IMR-90 (cell line): ENCODE data around the gene MRGPRF. TPM values are rescaled to one million over a fixed set of nuclear protein-coding genes. Genes with fewer than 3 reads are reported as not detected.

ENCODE experiments used
- ATAC-seq: fragments of 200-7000 bp; cut with Tn5 transposase; 2 replicates; pipeline ENCODE4 v1.9.1; 2020; ENCODE audit warnings: low read depth, mild to moderate bottlenecking, moderate library complexity
- BruUV-seq: library from RNA; stranded (reverse); fragments of 400-500 nt; replicated peaks from 2 replicates; lab custom pipeline; 2021; lab: Mats Ljungman, UMichigan
- CTCF ChIA-PET: fragments of 300-600 bp; formaldehyde crosslinking; extraction: SDS; loops from one replicate; lab custom pipeline; 2021; ENCODE audit warnings: antibody characterized with exemption; lab: Yijun Ruan, JAX
- POLR2A ChIA-PET: fragments of 300-600 bp; sonication (Branson Sonifier 250); formaldehyde crosslinking; loops from one replicate; lab custom pipeline; 2022; ENCODE audit warnings: antibody characterized with exemption; ENCODE audit not compliant: unreplicated experiment; lab: Charles Lee
- DNase-seq: peaks from one replicate; pipeline ENCODE4 v3.0.0; 2013
- H2AFZ ChIP-seq: replicated peaks from 2 replicates; pipeline ENCODE3; 2013; ENCODE audit warnings: low read length, mild to moderate bottlenecking; ENCODE audit not compliant: poor library complexity
- H2AK5ac ChIP-seq: 2 replicates; pipeline ENCODE4 v1.6.1; 2013; ENCODE audit warnings: low read depth, low read length, inconsistent platforms
- H2AK9ac ChIP-seq: replicated peaks from 2 replicates; pipeline ENCODE3; 2013; ENCODE audit warnings: mild to moderate bottlenecking, low read depth, low read length, moderate library complexity; ENCODE audit not compliant: poor library complexity
- H2BK120ac ChIP-seq: 2 replicates; pipeline ENCODE4 v1.6.1; 2013; ENCODE audit warnings: low read depth, low read length, inconsistent platforms
- H2BK15ac ChIP-seq: 3 replicates; pipeline ENCODE4 v1.6.1; 2013; ENCODE audit warnings: low read depth, low read length, inconsistent platforms
- H2BK20ac ChIP-seq: 2 replicates; pipeline ENCODE4 v1.6.1; 2013; ENCODE audit warnings: low read depth, mild to moderate bottlenecking, inconsistent platforms, low read length, moderate library complexity
- H2BK5ac ChIP-seq: 2 replicates; pipeline ENCODE4 v1.6.1; 2013; ENCODE audit warnings: mild to moderate bottlenecking, low read depth, low read length, inconsistent platforms; ENCODE audit not compliant: poor library complexity, severe bottlenecking
- H3K14ac ChIP-seq: replicated peaks from 2 replicates; pipeline ENCODE4 v1.6.1; 2013; ENCODE audit warnings: low read depth, low read length, inconsistent platforms
- H3K18ac ChIP-seq: 2 replicates; pipeline ENCODE4 v1.6.1; 2013; ENCODE audit warnings: low read depth, low read length, control low read depth
- H3K23ac ChIP-seq: 2 replicates; pipeline ENCODE4 v1.6.1; 2013; ENCODE audit warnings: low read depth, low read length, inconsistent platforms
- H3K27ac ChIP-seq: 2 replicates; pipeline ENCODE4 v1.5.1; 2013; ENCODE audit warnings: mild to moderate bottlenecking, control low read depth, low read length; ENCODE audit not compliant: insufficient read depth
- H3K27me3 ChIP-seq: 2 replicates; pipeline ENCODE4 v1.6.1; 2013; ENCODE audit warnings: low read length; ENCODE audit not compliant: control insufficient read depth, insufficient read depth
- H3K36me3 ChIP-seq: 2 replicates; pipeline ENCODE4 v1.6.1; 2013; ENCODE audit warnings: low read length, mixed read lengths; ENCODE audit not compliant: control insufficient read depth, insufficient read depth
- H3K4ac ChIP-seq: 2 replicates; pipeline ENCODE4 v1.6.1; 2013; ENCODE audit warnings: low read depth, low read length, inconsistent platforms
- H3K4me1 ChIP-seq: 2 replicates; pipeline ENCODE4 v1.6.1; 2013; ENCODE audit warnings: low read length, mixed read lengths; ENCODE audit not compliant: control insufficient read depth, insufficient read depth
- H3K4me2 ChIP-seq: 2 replicates; pipeline ENCODE4 v1.6.1; 2013; ENCODE audit warnings: low read depth, mild to moderate bottlenecking, control low read depth, low read length, moderate library complexity
- H3K4me3 ChIP-seq: 2 replicates; pipeline ENCODE4 v1.5.1; 2013; ENCODE audit warnings: low read depth, mild to moderate bottlenecking, control low read depth, low read length, moderate library complexity; ENCODE audit not compliant: insufficient read depth
- H3K56ac ChIP-seq: 2 replicates; pipeline ENCODE4 v1.6.1; 2013; ENCODE audit warnings: low read length, inconsistent platforms; ENCODE audit not compliant: insufficient read depth; ENCODE audit errors: extremely low read depth
- H3K79me1 ChIP-seq, 2 experiments: 2 replicates each; pipeline ENCODE4 v1.6.1; 2013; ENCODE audit warnings: low read length in 2 of 2, inconsistent platforms in 1 of 2, low read depth in 1 of 2
- H3K9ac ChIP-seq: 2 replicates; pipeline ENCODE4 v1.6.1; 2013; ENCODE audit warnings: low read depth, low read length, control low read depth
- H3K9me1 ChIP-seq: 2 replicates; pipeline ENCODE4 v1.6.1; 2013; ENCODE audit warnings: low read length, inconsistent platforms; ENCODE audit not compliant: insufficient read depth
- H3K9me3 ChIP-seq: 2 replicates; pipeline ENCODE4 v1.6.1; 2013; ENCODE audit warnings: low read length; ENCODE audit not compliant: control insufficient read depth, insufficient read depth
- H4K20me1 ChIP-seq: 2 replicates; pipeline ENCODE4 v1.6.1; 2013; ENCODE audit warnings: low read length, inconsistent platforms; ENCODE audit not compliant: insufficient read depth
- H4K5ac ChIP-seq: 2 replicates; pipeline ENCODE4 v1.6.1; 2013; ENCODE audit warnings: mild to moderate bottlenecking, low read depth, low read length, control low read depth
- H4K8ac ChIP-seq, 2 experiments: 2 replicates each; pipeline ENCODE4 v1.6.1; 2013; ENCODE audit warnings: low read depth in 2 of 2, low read length in 2 of 2, control low read depth in 1 of 2, inconsistent platforms in 1 of 2
- H4K91ac ChIP-seq: 2 replicates; pipeline ENCODE4 v1.6.1; 2013; ENCODE audit warnings: low read depth, low read length, inconsistent platforms; ENCODE audit not compliant: insufficient read depth
- BHLHE40 ChIP-seq: fragments of 150-350 bp; IDR thresholded peaks from 2 replicates; pipeline ENCODE4 v1.6.1; 2016; ENCODE audit warnings: mild to moderate bottlenecking, low read depth, low read length
- CEBPB ChIP-seq: IDR thresholded peaks from 2 replicates; pipeline ENCODE4 v1.6.1; 2012; ENCODE audit warnings: low read depth, low read length, improper control_type of control experiment
- CHD1 ChIP-seq: IDR thresholded peaks from 2 replicates; pipeline ENCODE4 v1.6.1; 2012; ENCODE audit warnings: low read depth, low read length, improper control_type of control experiment
- FOS ChIP-seq: fragments of 150-350 bp; IDR thresholded peaks from 2 replicates; pipeline ENCODE4 v1.6.1; 2016; ENCODE audit warnings: low read depth, low read length
- MAFK ChIP-seq: IDR thresholded peaks from 2 replicates; pipeline ENCODE4 v1.6.1; 2012; ENCODE audit warnings: low read depth, low read length, improper control_type of control experiment
- MAZ ChIP-seq: IDR thresholded peaks from 2 replicates; pipeline ENCODE4 v1.6.1; 2012; ENCODE audit warnings: low read depth, mild to moderate bottlenecking, low read length, improper control_type of control experiment, moderate library complexity, borderline replicate concordance
- MXI1 ChIP-seq: IDR thresholded peaks from 2 replicates; pipeline ENCODE4 v1.6.1; 2012; ENCODE audit warnings: low read depth, mild to moderate bottlenecking, low read length, moderate library complexity, borderline replicate concordance
- NFE2L2 ChIP-seq: fragments of 150-350 bp; IDR thresholded peaks from 2 replicates; pipeline ENCODE4 v1.6.1; 2016; ENCODE audit warnings: low read depth, mild to moderate bottlenecking, low read length
- POLR2A ChIP-seq: IDR thresholded peaks from 2 replicates; pipeline ENCODE4 v1.6.1; 2012; ENCODE audit warnings: mild to moderate bottlenecking, low read depth, low read length
- RAD21 ChIP-seq: IDR thresholded peaks from 2 replicates; pipeline ENCODE4 v1.6.1; 2012; ENCODE audit warnings: low read length, improper control_type of control experiment
- RCOR1 ChIP-seq: IDR thresholded peaks from 2 replicates; pipeline ENCODE4 v1.6.1; 2012; ENCODE audit warnings: mild to moderate bottlenecking, low read length, improper control_type of control experiment; ENCODE audit not compliant: insufficient replicate concordance
- RFX5 ChIP-seq: IDR thresholded peaks from 2 replicates; pipeline ENCODE4 v1.8.0; 2012; ENCODE audit warnings: low read depth, mild to moderate bottlenecking, low read length, moderate library complexity
- SMC3 ChIP-seq: fragments of 150-350 bp; IDR thresholded peaks from 2 replicates; pipeline ENCODE4 v1.6.1; 2016; ENCODE audit warnings: low read depth, mild to moderate bottlenecking, antibody characterized with exemption, low read length, moderate library complexity
- WGBS, 2 experiments: methylation state at CpG; one replicate each; pipeline versions ENCODE4 v1.1.5 to v1.1.7; 2013; ENCODE audit warnings: missing lambda C conversion rate in 2 of 2; ENCODE audit not compliant: insufficient read length in 1 of 2; ENCODE audit errors: extremely low coverage in 2 of 2; 5-methylcytosine and 5-hydroxymethylcytosine counted together
- dilution Hi-C: fragments of 300-500 bp; cut with HindIII; formaldehyde crosslinking; loops from one replicate; pipeline ENCODE4 v1.14.3; 2018; ENCODE audit warnings: low sequenced_read_pairs; ENCODE audit not compliant: unreplicated experiment
- in situ Hi-C: fragments of 300-500 bp; cut with MboI; formaldehyde crosslinking; loops from 3 replicates; pipeline ENCODE4 v1.14.3; 2019; ENCODE audit warnings: low sequenced_read_pairs, inconsistent platforms, mixed read lengths
- intact Hi-C: fragments of 100-400 bp; cut with micrococcal nuclease; formaldehyde crosslinking; loops from 2 replicates; pipeline ENCODE4 v1.10.0; 2022
- polyA plus RNA-seq, 3 experiments: library from polyadenylated mRNA; depleted of rRNA; stranded (reverse); fragments of >200 nt; gene quantifications; 2 replicates each; pipeline ENCODE4 v1.2.3, GENCODE V29; 2012; ENCODE audit warnings: low replicate concordance in 1 of 3
- total RNA-seq: library from RNA; depleted of rRNA; stranded (reverse); fragments of >200 nt; gene quantifications from 2 replicates; pipeline ENCODE4 v1.2.3, GENCODE V29; 2012
- TF ChIP-seq, protein P1 (sequence below): conservative IDR thresholded peaks from 2 replicates; pipeline ENCODE4 v1.5.1; 2012; ENCODE audit warnings: mild to moderate bottlenecking, low read depth, low read length, improper control_type of control experiment
- TF ChIP-seq, protein P2 (sequence below): fragments of 150-350 bp; IDR thresholded peaks from 2 replicates; pipeline ENCODE4 v1.6.1; 2016; ENCODE audit warnings: low read depth, mild to moderate bottlenecking, low read length, moderate library complexity, borderline replicate concordance
- TF ChIP-seq, protein P3 (sequence below): fragments of 150-350 bp; IDR thresholded peaks from 2 replicates; pipeline ENCODE4 v1.6.1; 2017; ENCODE audit warnings: mild to moderate bottlenecking, antibody characterized with exemption, low read length, low read depth

The MRGPRF gene
- total and polyA plus RNA-seq, 2 of the 4 experiments (the other 2 are of a cell fraction), result 6.3 to 28.8 TPM

DNA sequence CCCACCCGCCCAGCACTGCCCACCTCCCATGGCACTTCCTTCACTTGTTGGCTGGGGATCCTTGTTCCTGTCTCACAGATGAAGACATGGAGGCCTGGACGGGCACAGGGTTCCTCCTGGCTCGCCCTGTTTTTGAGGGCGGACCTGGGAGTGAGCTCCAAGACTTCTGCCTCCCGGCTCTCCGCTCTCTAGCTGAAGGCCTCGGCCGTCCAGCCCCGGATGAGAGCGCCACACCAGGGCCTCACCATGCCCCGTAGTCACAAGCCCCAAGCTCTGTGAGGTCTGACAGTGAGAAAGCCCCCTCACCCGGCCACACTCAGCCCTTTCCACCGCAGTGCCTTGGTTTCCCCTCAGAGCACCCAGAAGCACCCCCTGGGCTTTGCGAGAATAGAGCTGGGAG lies 44.8 kb upstream of the MRGPRF start:
- CTCF ChIA-PET, result no interaction called here
- intact Hi-C loops, result no loop called here
- no peak overlapping the region for H2AK5ac ChIP-seq
- in situ Hi-C loops, result no loop called here
- no peak overlapping the region for H4K5ac ChIP-seq
- dilution Hi-C loops, result no loop called here
- no peak overlapping the region for H2AK9ac ChIP-seq
- POLR2A ChIA-PET, result interaction anchor here (0.5 kb wide), 1 partner anchor 1863 kb away, joined by 3 read pairs; no protein-coding TSS in a partner anchor
- H3K27ac ChIP-seq, result no peak overlapping the region
- ATAC-seq, result no peak
- H4K20me1 ChIP-seq, result peaks cover 37% of the 10 kb centered on the region
- H2BK20ac ChIP-seq, result no peak overlapping the region
- no peak overlapping the region for H4K91ac ChIP-seq
- no peak overlapping the region for H2AFZ ChIP-seq
- H3K9me1 ChIP-seq, result no peaks in the 10 kb centered on the region
- peaks cover 44% of the 10 kb centered on the region for H3K36me3 ChIP-seq
- H3K9me3 ChIP-seq, result no peaks in the 10 kb centered on the region
- H3K4ac ChIP-seq, result no peak overlapping the region
- H3K79me1 ChIP-seq, result peaks cover 6 to 49% of the 10 kb centered on the region in 2 experiments; a peak in 3 of 4 replicates
- no peak overlapping the region for H3K4me2 ChIP-seq
- WGBS, 2 experiments, result 100% methylated on average over 3 of the region's 14 CpGs; no CpG with 5 or more reads in 1 of the 2 experiments
- BruUV-seq, result no TSS peak
- H4K8ac ChIP-seq, result no peak overlapping the region
- no peak for TF ChIP-seq MAZ
- no peak for TF ChIP-seq CHD1
- TF ChIP-seq RFX5, result no peak
- no peak for TF ChIP-seq POLR2A
- TF ChIP-seq MAFK, result no peak
- no peak for TF ChIP-seq NFE2L2
- no peak for TF ChIP-seq SMC3
- TF ChIP-seq RCOR1, result no peak
- TF ChIP-seq, protein P1, sequence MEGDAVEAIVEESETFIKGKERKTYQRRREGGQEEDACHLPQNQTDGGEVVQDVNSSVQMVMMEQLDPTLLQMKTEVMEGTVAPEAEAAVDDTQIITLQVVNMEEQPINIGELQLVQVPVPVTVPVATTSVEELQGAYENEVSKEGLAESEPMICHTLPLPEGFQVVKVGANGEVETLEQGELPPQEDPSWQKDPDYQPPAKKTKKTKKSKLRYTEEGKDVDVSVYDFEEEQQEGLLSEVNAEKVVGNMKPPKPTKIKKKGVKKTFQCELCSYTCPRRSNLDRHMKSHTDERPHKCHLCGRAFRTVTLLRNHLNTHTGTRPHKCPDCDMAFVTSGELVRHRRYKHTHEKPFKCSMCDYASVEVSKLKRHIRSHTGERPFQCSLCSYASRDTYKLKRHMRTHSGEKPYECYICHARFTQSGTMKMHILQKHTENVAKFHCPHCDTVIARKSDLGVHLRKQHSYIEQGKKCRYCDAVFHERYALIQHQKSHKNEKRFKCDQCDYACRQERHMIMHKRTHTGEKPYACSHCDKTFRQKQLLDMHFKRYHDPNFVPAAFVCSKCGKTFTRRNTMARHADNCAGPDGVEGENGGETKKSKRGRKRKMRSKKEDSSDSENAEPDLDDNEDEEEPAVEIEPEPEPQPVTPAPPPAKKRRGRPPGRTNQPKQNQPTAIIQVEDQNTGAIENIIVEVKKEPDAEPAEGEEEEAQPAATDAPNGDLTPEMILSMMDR, result no peak
- no peak for TF ChIP-seq RAD21
- TF ChIP-seq FOS, result no peak
- TF ChIP-seq CEBPB, result no peak
- no peak for TF ChIP-seq MXI1
- TF ChIP-seq, protein P2, sequence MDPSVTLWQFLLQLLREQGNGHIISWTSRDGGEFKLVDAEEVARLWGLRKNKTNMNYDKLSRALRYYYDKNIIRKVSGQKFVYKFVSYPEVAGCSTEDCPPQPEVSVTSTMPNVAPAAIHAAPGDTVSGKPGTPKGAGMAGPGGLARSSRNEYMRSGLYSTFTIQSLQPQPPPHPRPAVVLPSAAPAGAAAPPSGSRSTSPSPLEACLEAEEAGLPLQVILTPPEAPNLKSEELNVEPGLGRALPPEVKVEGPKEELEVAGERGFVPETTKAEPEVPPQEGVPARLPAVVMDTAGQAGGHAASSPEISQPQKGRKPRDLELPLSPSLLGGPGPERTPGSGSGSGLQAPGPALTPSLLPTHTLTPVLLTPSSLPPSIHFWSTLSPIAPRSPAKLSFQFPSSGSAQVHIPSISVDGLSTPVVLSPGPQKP, result no peak
- TF ChIP-seq, protein P3, sequence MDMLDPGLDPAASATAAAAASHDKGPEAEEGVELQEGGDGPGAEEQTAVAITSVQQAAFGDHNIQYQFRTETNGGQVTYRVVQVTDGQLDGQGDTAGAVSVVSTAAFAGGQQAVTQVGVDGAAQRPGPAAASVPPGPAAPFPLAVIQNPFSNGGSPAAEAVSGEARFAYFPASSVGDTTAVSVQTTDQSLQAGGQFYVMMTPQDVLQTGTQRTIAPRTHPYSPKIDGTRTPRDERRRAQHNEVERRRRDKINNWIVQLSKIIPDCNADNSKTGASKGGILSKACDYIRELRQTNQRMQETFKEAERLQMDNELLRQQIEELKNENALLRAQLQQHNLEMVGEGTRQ, result no peak
- no peak for TF ChIP-seq BHLHE40
- H3K27me3 ChIP-seq, result no peaks in the 10 kb centered on the region
- no peak overlapping the region for H2BK5ac ChIP-seq
- no peak overlapping the region for H3K18ac ChIP-seq
- H3K9ac ChIP-seq, result no peak overlapping the region
- no peak overlapping the region for H3K14ac ChIP-seq
- no peak for DNase-seq
- no peak overlapping the region for H2BK15ac ChIP-seq
- no peaks in the 10 kb centered on the region for H3K4me1 ChIP-seq
- H3K4me3 ChIP-seq, result no peak overlapping the region
- H3K23ac ChIP-seq, result no peak overlapping the region
- no peak overlapping the region for H3K56ac ChIP-seq
- no peak overlapping the region for H2BK120ac ChIP-seq
